ENCODE data around the gene CYP2A7.
"Not testable (repeated sequence)": the region's sequence is repeated elsewhere in the genome, so short reads cannot be mapped to it uniquely, and the experiment has no call there.

DNA sequence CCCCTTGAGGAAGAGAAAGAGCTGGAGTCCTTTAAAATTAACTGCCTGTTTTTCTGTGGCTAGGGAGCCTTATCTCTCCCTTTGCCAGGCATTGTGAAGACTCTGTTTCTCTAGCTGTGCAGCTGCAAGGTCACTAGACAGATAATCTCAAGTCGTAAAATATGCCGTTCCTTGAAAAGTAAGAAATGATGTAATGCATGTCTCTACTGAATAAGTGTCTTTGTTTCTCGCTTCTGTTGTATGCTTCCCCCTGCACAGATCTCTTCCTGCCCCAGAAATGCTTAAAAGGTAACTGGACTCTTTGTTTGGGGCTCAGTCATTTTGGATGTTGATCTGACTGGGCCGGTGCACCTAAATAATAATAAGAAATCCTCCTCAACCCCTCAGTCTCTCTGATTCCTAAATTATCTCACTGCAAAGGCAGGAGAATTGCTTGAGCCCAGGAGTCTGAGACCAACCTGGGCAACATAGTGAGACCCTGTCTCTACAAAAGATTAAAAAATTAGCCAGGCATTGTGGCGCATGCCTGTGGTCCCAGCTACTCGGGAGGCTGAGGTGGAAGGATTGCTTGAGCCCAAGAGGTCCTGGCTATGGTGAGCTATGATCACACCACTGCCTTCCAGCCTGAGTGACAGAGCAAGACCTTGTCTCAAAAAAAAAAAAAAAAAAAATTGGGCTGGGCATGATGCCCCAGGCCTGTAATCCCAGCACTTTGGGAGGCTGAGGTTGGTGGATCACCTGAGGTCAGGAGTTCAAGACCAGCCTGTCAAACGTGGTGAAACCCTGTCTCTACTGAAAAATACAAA lies 48.1 kb downstream of the CYP2A7 start:
- not testable (repeated sequence) for TF ChIP-seq BCL11A (IDR thresholded peaks at IDR 0.05; ENCODE audit: low read depth in 2 of 2, low read length in 2 of 2); CBX5 (IDR thresholded peaks at IDR 0.05; ENCODE audit: low read depth, low read length); GTF2F1 (IDR thresholded peaks at IDR 0.05; ENCODE audit: borderline replicate concordance, low read depth, low read length); SRF (IDR thresholded peaks at IDR 0.05; ENCODE audit: low read depth, low read length); CHD2 (IDR thresholded peaks at IDR 0.05; ENCODE audit: low read length)
- TF ChIP-seq, protein P1, sequence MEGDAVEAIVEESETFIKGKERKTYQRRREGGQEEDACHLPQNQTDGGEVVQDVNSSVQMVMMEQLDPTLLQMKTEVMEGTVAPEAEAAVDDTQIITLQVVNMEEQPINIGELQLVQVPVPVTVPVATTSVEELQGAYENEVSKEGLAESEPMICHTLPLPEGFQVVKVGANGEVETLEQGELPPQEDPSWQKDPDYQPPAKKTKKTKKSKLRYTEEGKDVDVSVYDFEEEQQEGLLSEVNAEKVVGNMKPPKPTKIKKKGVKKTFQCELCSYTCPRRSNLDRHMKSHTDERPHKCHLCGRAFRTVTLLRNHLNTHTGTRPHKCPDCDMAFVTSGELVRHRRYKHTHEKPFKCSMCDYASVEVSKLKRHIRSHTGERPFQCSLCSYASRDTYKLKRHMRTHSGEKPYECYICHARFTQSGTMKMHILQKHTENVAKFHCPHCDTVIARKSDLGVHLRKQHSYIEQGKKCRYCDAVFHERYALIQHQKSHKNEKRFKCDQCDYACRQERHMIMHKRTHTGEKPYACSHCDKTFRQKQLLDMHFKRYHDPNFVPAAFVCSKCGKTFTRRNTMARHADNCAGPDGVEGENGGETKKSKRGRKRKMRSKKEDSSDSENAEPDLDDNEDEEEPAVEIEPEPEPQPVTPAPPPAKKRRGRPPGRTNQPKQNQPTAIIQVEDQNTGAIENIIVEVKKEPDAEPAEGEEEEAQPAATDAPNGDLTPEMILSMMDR (IDR thresholded peaks at IDR 0.05; ENCODE audit: control extremely low read depth in 1 of 3, insufficient read depth in 1 of 3, low read depth in 1 of 3, low read length in 3 of 3) = not testable (repeated sequence)
